ENCODE results near the gene PYGB.

The PYGB gene

GRCh38 chr20:25217161-25218108 is 30.4 kb upstream of the PYGB start:
- no peak for DNase-seq (ENCODE audit: extremely low read depth, low read depth)
- TF ChIP-seq, protein P1, sequence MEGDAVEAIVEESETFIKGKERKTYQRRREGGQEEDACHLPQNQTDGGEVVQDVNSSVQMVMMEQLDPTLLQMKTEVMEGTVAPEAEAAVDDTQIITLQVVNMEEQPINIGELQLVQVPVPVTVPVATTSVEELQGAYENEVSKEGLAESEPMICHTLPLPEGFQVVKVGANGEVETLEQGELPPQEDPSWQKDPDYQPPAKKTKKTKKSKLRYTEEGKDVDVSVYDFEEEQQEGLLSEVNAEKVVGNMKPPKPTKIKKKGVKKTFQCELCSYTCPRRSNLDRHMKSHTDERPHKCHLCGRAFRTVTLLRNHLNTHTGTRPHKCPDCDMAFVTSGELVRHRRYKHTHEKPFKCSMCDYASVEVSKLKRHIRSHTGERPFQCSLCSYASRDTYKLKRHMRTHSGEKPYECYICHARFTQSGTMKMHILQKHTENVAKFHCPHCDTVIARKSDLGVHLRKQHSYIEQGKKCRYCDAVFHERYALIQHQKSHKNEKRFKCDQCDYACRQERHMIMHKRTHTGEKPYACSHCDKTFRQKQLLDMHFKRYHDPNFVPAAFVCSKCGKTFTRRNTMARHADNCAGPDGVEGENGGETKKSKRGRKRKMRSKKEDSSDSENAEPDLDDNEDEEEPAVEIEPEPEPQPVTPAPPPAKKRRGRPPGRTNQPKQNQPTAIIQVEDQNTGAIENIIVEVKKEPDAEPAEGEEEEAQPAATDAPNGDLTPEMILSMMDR (IDR thresholded peaks at IDR 0.05; ENCODE audit: low read depth, low read length): no peak

DNA sequence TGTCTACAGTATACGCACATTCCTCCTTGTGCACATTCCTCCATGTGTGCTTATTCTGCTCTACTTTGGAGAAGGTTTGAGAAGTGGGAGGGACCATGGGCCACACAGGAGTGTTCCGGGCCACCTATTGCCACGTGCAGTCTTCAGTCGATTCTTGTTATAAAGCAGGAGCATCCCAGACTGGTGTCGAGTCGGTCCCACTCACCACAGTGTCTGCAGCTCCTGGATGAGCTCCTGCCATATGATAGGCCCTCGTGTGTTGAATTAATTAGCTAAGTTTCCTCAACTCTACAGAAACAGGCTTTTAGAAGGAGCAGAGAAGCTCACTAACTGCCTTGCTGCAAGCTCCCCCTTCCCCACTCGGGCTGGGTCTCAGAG is 29.8 kb upstream of the PYGB start:
- no peak for DNase-seq (ENCODE audit: extremely low read depth, low read depth)
- TF ChIP-seq, protein P1 (IDR thresholded peaks at IDR 0.05; ENCODE audit: low read depth, low read length): no peak

GRCh38 chr20:25218492-25218891 is 29.4 kb upstream of the PYGB start:
- no peak for DNase-seq (ENCODE audit: extremely low read depth, low read depth)
- TF ChIP-seq, protein P1 (IDR thresholded peaks at IDR 0.05; ENCODE audit: low read depth, low read length): no peak

DNA sequence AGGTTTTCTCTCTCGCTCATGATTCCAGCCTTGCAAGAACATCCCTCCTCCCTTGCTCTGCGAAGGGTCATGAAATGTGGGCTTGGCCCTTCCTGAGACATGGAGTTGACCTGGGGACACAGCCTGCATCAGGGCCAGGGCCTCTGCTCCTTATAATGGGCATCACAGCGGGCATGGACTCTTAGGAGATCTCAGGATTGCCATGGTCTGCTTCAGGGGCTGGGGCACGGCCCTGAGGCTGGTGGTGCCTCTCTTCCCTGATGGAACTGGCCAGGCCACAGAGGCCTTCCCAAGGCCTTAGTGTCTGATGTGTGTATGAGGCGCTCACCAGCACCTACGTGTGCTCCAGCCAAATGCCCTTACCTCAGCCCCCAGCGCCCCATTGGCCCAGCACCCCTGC is 28.5 kb upstream of the PYGB start:
- TF ChIP-seq, protein P1 (IDR thresholded peaks at IDR 0.05; ENCODE audit: low read depth, low read length): no peak
- no peak for DNase-seq (ENCODE audit: extremely low read depth, low read depth)

DNA sequence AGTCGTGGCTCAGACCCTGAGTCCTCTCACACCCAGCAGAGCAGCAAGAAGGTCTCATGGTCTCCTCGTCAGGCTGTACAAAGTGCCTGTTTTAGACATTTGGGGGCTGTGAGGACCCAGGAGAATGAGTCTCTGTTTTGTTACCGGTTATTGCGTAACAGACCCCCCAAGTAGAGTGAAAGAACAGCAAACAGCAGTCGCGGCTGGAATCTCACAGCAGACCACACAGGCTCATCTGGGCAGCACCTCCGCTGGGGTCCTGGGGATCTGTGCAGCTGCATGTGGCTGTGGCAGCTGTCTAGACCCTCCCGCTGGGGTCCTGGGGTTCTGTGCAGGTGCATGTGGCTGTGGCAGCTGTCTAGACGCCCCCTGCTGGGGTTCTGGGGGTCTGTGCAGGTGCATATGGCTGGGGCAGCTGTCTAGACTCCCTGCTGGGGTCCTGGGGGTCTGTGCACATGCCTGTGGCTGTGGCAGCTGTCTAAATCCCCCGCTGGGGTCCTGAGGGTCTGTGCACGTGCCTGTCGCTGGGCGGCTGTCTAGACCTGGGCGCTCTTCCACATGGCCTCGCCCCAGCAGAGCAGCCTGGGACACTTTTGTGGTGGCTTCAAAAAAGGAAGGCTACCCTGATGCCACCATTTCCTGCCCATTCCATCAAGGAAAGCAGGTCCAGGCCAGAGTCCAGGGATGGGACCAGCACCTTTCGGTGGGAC is 27.7 kb upstream of the PYGB start:
- no peak for DNase-seq (ENCODE audit: extremely low read depth, low read depth)
- TF ChIP-seq, protein P1 (IDR thresholded peaks at IDR 0.05; ENCODE audit: low read depth, low read length): peak; percentile 18

- no peak for DNase-seq (ENCODE audit: extremely low read depth, low read depth)
- TF ChIP-seq, protein P1 (IDR thresholded peaks at IDR 0.05; ENCODE audit: low read depth, low read length): no peak
These were observed 26.9 kb upstream of the PYGB start for GRCh38 chr20:25220810-25221591.

All from AG09319 (cell line).